RPMI7951 (cell line): ENCODE measurements around the gene CEP72. TPM values are rescaled to one million over a fixed set of nuclear protein-coding genes. Genes with fewer than 3 reads are reported as not detected.
A peak's percentile ranks its signal among the peaks of the same experiment; 100 is the strongest.
"Not testable (repeated sequence)": the region's sequence is repeated elsewhere in the genome, so short reads cannot be mapped to it uniquely, and the experiment has no call there.

Experiments used
- DNase-seq: peaks from one replicate; pipeline ENCODE4 v3.0.0-alpha.2; 2012; ENCODE audit warnings: low read depth
- total RNA-seq: library from RNA; depleted of rRNA; stranded (reverse); fragments of >200 nt; shearing (Covaris generic); gene quantifications from 2 replicates; pipeline ENCODE4 v1.2.3, GENCODE V29; 2014

Gene CEP72
- total RNA-seq, 1 experiment from 2014 or later = 3.7 TPM

GRCh38 chr5:672329-673160, 60.4 kb downstream of the CEP72 start:
- peak; percentile 89 for DNase-seq

DNA sequence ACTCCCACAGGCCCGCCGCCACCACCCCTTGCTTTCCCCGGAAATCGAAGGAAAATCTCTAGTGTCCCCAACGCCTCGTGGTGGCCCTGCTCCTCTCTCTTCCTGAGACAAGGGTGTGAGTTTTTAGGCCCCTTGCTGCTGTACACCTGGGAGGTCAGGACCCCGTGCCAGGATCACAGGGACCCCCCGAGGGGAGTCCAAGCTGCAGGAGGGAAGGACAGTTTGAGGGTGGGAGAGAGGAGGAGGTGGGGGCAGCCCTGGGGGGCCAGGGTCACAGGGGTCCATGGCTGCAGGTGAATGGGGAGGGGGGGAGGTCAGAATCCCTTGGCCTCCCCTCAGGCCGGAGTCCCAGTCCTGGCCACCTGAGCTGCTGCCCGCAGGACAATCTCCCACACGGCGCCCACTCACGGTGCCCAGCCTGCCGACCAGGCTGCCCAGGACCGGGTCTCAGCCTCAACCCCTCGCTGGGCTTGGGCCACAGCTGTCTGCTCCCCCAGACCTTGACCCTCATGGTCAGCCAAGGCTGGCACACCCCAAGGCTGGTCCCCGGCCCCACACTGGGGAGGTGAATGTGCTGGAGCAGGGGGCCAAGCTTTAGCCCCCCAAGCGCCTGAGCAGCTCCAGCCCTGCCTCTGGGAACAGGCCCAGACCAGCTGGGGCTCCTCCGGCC, 61.2 kb downstream of the CEP72 start:
- DNase-seq = no peak

GRCh38 chr5:673831-674629, 61.9 kb downstream of the CEP72 start:
- no peak for DNase-seq

DNA sequence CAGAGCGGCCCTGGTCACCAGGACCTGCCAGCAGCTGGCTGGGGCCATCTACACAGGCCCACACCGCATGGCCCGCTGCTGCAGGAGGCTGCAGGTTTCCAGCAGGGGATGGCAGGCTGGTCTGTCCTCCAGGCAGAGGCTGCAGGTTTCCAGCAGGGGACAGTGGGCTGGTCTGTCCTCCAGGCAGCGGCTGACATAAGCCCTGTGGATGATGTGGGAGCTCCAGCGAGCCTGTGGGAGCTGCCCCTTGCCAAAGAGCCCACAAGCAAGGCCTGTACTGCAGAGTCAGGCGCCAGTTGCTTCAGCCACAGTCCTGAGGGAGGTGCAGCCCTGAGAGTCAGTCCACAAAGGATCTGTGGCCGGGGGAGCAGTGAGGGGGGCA, 62.5 kb downstream of the CEP72 start:
- no peak for DNase-seq

- DNase-seq = no peak
These were observed 63.2 kb downstream of the CEP72 start for GRCh38 chr5:675111-675870.

- DNase-seq = no peak
These were observed 63.9 kb downstream of the CEP72 start for GRCh38 chr5:675871-676698.

- DNase-seq = no peak
These were observed 64.5 kb downstream of the CEP72 start for GRCh38 chr5:676699-677076.

- DNase-seq = no peak
These were observed 65.3 kb downstream of the CEP72 start for GRCh38 chr5:677131-678101.

- DNase-seq = not testable (repeated sequence)
These were observed 66.4 kb downstream of the CEP72 start for GRCh38 chr5:678521-678920.

- not testable (repeated sequence) for DNase-seq
These were observed 67.2 kb downstream of the CEP72 start for GRCh38 chr5:679166-679895.

GRCh38 chr5:680118-680795, 68.1 kb downstream of the CEP72 start:
- DNase-seq = not testable (repeated sequence)

GRCh38 chr5:680836-681235, 68.7 kb downstream of the CEP72 start:
- DNase-seq = not testable (repeated sequence)

GRCh38 chr5:681317-682191, 69.4 kb downstream of the CEP72 start:
- DNase-seq = not testable (repeated sequence)

GRCh38 chr5:682216-682615, 70.1 kb downstream of the CEP72 start:
- not testable (repeated sequence) for DNase-seq

DNA sequence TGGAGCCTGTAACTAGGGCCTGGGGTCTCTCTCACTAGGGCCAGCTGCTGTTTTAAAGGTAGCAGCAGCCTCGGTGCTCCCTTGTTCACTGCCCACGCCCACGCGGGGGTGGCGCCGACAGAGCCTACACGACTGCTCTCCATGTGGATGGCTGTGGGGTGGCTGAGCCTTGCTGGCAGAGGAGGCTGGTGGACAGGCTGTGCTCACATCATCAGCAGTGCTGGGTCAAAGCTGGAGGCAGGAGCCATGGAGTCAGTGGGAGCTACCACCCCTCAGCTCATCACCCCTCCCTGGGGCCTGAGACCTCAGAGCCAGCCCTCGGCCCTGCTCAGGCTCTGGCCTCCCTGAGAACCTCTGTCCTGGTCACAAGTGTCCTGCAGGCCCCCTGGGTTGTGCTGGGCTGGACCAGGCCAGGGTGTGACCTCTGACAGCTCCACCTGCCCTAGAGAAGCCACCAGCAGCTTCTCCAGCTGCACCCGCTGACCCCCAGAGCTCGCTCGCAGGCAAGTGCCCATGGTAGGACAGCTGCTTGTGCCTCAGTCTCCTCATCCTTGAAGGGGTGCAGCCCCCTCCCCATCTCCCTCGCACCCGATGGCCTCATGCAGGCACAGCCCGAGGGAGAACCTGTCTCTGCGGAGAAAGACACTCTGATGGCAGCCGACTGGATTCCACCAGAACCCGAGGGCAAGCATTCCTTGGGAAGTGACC, 70.7 kb downstream of the CEP72 start:
- DNase-seq = not testable (repeated sequence)
